GM18519 (cell line): ENCODE data around the gene PTAR1.

Source experiments
- ATAC-seq: cut with Tn5 transposase; IDR thresholded peaks from one replicate; pipeline ENCODE4 v1.9.1; 2021; ENCODE audit warnings: mild to moderate bottlenecking, moderate library complexity; ENCODE audit not compliant: unreplicated experiment, low FRiP score

The PTAR1 gene

GRCh38 chr9:69755205-69755604 is 4.6 kb downstream of the PTAR1 start:
- ATAC-seq = no peak

GRCh38 chr9:69753830-69754229 is 6.0 kb downstream of the PTAR1 start:
- ATAC-seq = no peak

GRCh38 chr9:69750085-69750484 is 9.7 kb downstream of the PTAR1 start:
- ATAC-seq = no peak

DNA sequence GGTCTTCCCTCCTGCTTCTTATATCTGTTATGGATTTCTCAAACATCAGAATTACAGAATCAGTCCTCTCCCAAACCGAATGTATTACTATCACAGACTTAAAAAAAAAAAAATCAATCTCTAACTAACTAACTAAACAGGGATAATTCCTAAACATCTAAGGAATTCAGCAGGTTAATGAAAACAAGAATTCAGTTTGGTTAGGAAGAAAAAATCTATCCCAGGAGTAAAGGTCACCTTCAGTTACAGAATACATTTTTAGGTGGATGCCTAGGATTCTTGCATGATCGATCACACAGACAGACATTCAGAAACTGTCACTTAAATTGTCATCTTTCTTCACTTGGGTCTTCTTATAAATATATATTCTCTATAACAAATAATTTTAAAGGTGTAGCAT is 11.5 kb downstream of the PTAR1 start:
- ATAC-seq = no peak

DNA sequence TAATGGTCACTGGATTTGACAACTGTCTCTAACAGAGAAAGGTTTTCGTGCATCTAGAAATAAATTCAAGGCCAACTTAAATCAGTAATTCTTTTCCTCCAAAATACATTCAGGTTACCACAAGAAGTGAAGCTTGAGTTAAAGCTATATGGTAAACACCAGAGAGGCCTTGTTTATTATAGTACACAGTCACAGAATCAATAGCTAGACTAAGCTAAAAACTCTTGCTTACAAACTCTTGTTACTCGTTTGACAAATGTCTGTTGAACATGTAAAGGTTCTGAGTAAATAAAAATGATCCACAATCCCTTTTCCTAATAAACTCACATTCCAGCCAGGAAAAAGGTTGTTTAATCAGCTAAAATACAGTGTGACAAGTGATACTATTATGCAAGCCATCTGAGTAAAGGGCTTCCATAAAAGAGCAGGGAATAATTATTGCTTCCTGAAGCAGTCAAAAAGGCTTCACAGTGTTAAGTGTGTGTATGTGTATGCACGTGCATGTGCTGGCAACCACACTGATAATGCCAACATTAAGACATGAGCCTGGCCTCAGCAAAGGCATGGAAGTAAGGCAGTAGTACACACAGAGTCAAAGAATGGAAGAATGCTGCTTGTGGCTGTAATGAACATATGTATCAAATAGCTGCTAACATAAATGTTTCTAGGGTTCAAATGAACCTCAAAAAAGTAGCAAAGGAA is 12.8 kb downstream of the PTAR1 start:
- no peak for ATAC-seq

GRCh38 chr9:69745716-69746437 is 13.9 kb downstream of the PTAR1 start:
- no peak for ATAC-seq

GRCh38 chr9:69744688-69745380 is 15.0 kb downstream of the PTAR1 start:
- no peak for ATAC-seq

DNA sequence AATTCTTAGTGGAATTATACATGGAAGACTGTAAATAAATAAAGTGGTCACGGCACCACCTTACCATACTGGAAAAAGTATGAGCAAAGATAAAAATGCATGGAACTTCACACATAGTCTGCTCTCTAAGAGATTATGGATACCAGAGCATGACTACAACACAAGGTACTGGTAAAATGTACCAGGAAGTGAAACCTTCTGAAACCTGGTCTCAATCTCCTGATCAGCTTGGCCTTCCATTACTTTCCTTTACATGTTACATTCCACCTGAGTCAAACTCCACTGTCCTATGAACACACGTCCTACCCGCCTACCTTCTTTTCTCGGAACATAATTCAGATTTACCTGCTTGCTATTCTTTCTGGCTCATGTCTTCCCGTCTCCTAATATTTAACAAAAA is 15.9 kb downstream of the PTAR1 start:
- no peak for ATAC-seq

DNA sequence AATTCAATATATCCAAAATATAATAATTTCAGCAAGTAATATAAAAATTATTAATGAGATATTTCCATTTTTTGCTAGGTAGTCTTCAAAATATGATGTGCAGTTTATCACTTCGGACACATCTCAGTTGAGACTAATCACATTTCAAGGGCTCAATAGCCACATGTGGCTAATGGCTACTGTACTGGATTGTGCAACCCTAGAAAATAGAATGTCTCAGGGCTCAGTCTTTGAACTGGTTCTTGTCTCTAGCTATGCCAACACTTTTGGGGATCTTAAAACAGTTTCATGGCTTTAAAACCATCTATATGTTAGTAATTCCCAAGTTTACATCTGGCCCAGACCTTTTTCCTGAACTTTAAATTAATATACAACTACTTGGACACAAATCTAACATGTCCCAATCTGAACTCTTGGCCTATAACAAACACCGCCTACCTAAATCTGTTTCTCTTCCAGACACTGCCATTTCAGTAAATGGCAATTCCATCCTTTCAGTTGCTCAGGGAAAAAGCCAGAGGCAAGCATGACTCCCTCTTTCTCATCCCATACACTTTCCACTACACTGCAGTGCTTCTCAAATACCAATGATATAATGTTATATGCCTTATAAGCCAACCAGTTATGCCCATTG is 18.8 kb downstream of the PTAR1 start:
- ATAC-seq = no peak

DNA sequence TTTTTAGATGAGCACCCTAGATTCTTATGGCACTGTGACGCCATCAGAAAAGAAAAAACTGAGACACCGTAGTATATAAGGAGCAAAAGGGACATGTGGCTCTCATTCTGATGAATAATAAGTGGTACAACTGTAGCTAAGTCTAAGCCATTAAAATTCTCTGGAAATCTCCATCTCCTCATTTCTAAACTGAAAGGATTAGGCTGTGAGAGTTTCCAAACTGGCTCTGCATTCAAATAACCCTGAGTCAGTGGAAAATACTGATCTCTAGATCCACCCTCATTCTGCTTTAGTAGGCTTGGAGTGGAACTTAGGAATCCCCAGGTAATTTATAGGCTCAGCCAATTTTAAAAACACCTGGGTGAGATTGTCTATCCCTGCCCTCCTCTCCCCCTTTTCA is 28.5 kb downstream of the PTAR1 start:
- ATAC-seq = no peak

DNA sequence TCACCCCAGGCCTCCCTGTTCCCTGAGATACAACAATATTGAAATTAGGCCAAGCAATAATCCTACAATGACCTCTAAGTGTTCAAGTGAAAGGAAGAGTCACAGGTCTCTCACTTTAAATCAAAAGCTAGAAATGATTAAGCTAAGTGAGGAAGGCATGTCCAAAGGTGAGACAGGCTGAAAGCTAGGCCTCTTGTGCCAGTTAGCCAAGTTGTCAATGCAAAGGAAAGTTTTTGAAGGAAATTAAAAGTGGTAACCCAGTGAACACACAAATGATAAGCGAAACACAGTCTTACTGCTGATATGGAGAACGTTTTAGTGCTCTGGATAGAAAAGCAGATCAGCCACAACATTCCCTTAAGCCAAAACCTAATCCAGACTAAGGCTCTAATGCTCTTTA is 39.8 kb downstream of the PTAR1 start:
- no peak for ATAC-seq

- ATAC-seq = no peak
Measured at GRCh38 chr9:69719367-69719766, 40.4 kb downstream of the PTAR1 start.

GRCh38 chr9:69718218-69718617 is 41.6 kb downstream of the PTAR1 start:
- ATAC-seq = no peak

DNA sequence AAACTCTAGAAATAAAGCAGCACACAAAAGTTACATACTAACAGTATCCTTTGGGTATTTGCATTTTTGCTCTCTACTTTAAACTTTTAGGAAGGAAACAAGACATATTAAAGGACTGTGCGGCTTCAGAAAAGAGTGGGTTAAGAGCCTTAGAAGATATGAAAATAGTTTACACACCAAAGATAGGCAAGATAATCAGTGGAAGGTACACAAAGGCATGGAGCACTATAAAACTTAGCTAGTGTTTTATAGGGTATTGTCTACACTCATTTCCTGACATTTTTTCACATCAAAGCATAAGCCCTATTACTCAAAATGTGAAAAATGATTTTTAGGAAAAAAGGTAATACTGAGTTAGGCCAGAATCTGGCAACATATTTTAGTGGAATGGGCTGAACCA is 44.0 kb downstream of the PTAR1 start:
- ATAC-seq = no peak

DNA sequence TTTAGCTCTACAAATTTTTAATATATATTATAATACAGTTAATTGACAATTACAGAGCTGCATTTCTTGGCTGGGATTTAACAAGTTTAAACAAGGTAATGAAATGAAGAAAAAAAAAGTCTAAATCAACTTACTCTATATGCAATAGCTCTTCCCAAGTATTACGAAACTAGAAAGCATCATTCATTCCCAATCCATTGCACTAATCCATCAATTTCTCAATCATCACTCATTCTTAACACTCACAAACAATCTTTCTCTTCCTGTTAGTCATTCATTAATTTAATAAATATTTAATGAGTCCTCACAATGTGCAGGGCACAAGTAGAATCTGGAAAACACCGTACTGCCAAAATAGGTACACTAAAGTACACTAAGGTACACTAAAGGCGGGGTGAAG is 44.7 kb downstream of the PTAR1 start:
- ATAC-seq = no peak

DNA sequence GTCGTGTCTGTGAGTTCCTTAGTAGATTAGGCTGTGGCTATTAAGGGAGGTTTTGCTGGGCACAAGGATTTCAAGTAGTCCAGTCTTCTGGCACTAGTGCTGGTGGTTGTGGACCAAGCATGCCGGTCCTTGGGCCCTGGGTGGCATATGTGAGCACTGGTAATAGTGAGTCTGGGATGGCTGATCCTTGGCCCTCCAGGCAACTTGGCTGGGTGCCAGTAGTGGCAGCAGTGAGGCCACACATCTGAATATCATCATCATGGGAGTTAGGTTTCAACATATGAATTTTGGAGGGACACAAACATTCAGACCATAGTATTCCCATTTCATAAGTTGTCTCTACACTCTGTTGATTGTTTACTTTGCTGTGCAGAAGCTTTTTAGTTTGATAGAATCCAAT is 62.3 kb downstream of the PTAR1 start:
- ATAC-seq = no peak

GRCh38 chr9:69696802-69697201 is 63.0 kb downstream of the PTAR1 start:
- ATAC-seq = no peak

DNA sequence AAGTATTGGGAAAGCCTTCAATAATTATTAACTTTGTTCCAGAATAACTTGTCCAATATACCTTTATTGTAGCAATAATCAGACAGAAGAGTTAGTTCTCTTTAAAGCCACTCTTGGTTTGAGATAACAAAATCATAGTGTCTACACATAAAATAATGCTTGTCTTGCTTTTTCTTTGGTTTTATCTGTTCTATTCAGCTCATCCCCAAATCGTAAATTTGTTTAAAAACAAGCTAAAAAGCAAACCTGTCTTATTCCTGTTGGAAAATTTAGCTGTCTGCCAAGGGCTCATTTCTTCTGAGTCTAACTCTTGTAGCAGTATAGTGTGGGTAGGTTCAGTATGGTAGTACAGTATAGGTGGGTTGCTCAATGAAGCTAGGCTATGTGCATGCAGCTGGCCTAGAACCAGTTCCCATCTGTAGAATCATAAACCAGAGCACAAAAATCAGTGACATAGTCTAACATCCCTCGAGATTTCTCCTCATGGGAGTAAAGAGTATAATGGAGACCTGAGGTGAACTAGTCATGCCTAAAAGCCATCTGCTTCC is 69.7 kb downstream of the PTAR1 start:
- no peak for ATAC-seq

DNA sequence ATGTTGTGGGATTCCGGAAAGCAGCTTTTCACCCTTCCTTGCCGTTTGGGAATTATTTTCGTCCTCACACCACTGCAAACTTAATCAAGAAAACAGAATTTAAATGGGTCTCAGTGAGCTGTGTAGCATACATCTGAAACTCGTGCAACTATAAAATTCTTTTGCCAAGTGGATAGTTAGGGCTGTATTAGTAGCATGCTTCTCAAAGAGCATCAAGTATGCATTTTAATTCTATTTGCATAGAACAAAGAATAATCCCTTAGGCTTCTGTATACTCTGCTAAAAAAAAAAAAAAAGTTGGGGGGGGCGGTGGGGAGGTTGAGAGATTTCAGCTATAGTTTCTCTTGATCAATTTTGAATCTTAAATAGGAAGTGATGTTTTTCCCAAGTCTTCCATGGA is 75.9 kb downstream of the PTAR1 start:
- ATAC-seq = no peak

- ATAC-seq = no peak
Measured at GRCh38 chr9:69678843-69679538, 80.8 kb downstream of the PTAR1 start.
